ENCODE measurements around the gene ATG4D. TPM values are rescaled to one million over a fixed set of nuclear protein-coding genes. Genes with fewer than 3 reads are reported as not detected.

ATG4D gene
- 25.8 TPM for total RNA-seq

- DNase-seq: peak; percentile 88
Observed at GRCh38 chr19:10543420-10544241, at the start of gene ATG4D. TSS of gene ATG4D (plus strand) at chr19:10543904. CDS start at chr19:10544091, 187 bp downstream.

- no peak for DNase-seq
Observed at GRCh38 chr19:10497371-10497770, 46.3 kb upstream of the ATG4D start.

GRCh38 chr19:10499550-10500246, 44.0 kb upstream of the ATG4D start:
- no peak for DNase-seq

GRCh38 chr19:10500247-10500592, 43.5 kb upstream of the ATG4D start:
- DNase-seq: no peak

- DNase-seq: peak; percentile 70
Observed at GRCh38 chr19:10501971-10502523, 41.7 kb upstream of the ATG4D start.

GRCh38 chr19:10502524-10503001, 41.1 kb upstream of the ATG4D start:
- peak; percentile 97 for DNase-seq

GRCh38 chr19:10503002-10503789, 40.5 kb upstream of the ATG4D start, which contains the start of gene KEAP1:
TSS of gene KEAP1 (minus strand) at chr19:10503356. CDS start at chr19:10500033, 3,323 bp downstream.
- peak; percentile 67 for DNase-seq

GRCh38 chr19:10505583-10506229, 38.0 kb upstream of the ATG4D start:
- peak; percentile 74 for DNase-seq

- DNase-seq: no peak
Observed at GRCh38 chr19:10508036-10508435, 35.7 kb upstream of the ATG4D start.

- no peak for DNase-seq
Observed at GRCh38 chr19:10508707-10509106, 35.0 kb upstream of the ATG4D start.

GRCh38 chr19:10510301-10510802, 33.4 kb upstream of the ATG4D start:
- DNase-seq: no peak

GRCh38 chr19:10513223-10513622, 30.5 kb upstream of the ATG4D start:
- DNase-seq: no peak

- DNase-seq: no peak
Observed at GRCh38 chr19:10514211-10515145, 29.2 kb upstream of the ATG4D start.

GRCh38 chr19:10516064-10516385, 27.7 kb upstream of the ATG4D start:
- DNase-seq: no peak

- DNase-seq: no peak
Observed at GRCh38 chr19:10516671-10517286, 26.9 kb upstream of the ATG4D start.

GRCh38 chr19:10517361-10517759, 26.3 kb upstream of the ATG4D start, which contains the start of gene S1PR5:
TSS of gene S1PR5 (minus strand) at chr19:10517447. CDS start at chr19:10515011, 2,436 bp downstream.
- no peak for DNase-seq

GRCh38 chr19:10517760-10518443, 25.8 kb upstream of the ATG4D start:
- no peak for DNase-seq

GRCh38 chr19:10518444-10519361, 25.0 kb upstream of the ATG4D start:
- no peak for DNase-seq
